VCaP (cell line): ENCODE results near the gene NAA35.

Experiments
- H3K27ac ChIP-seq: fragments of 450-650 bp; 2 replicates; pipeline ENCODE4 v1.5.1; 2017
- TF ChIP-seq, protein P1 (sequence below): fragments of 450-650 bp; conservative IDR thresholded peaks from 2 replicates; pipeline ENCODE4 v1.5.1; 2017; ENCODE audit warnings: mild to moderate bottlenecking, moderate library complexity

Gene NAA35

GRCh38 chr9:86034863-86035734 is 94.2 kb downstream of the NAA35 start:
- H3K27ac ChIP-seq, result peak overlapping the region; percentile 93
- TF ChIP-seq, protein P1, sequence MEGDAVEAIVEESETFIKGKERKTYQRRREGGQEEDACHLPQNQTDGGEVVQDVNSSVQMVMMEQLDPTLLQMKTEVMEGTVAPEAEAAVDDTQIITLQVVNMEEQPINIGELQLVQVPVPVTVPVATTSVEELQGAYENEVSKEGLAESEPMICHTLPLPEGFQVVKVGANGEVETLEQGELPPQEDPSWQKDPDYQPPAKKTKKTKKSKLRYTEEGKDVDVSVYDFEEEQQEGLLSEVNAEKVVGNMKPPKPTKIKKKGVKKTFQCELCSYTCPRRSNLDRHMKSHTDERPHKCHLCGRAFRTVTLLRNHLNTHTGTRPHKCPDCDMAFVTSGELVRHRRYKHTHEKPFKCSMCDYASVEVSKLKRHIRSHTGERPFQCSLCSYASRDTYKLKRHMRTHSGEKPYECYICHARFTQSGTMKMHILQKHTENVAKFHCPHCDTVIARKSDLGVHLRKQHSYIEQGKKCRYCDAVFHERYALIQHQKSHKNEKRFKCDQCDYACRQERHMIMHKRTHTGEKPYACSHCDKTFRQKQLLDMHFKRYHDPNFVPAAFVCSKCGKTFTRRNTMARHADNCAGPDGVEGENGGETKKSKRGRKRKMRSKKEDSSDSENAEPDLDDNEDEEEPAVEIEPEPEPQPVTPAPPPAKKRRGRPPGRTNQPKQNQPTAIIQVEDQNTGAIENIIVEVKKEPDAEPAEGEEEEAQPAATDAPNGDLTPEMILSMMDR, result peak; percentile 79

DNA sequence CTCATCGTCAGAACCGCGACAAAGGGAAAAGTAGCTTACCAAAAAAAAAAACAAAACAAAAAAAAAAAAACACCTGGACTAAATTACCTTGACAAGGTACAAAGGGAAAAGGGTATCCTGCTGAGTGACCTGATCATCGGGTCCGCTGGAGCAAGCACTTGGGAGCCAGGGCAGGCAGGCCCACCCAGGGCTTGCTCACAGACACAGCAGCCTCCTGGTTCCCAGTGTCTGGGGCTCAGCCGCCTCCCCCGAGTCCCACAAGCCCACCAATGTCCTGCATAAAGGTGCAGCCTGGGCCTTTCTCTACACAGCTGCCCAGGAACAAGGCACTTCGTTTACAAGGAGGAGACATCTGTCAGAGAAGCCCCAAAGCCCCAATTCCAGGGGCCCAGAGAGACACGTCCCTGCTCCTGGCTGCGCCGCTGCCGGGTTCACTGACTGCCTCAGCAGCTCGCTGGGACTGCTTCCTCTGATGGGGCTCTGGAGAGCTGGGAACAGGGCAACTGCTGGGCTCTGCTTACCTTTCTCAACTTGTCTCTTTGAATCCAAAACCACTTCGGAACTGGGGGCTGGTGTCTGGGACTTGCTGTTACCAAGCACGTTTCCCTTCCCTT is 95.0 kb downstream of the NAA35 start:
- TF ChIP-seq, protein P1, result no peak
- peak overlapping the region; percentile 93 for H3K27ac ChIP-seq

DNA sequence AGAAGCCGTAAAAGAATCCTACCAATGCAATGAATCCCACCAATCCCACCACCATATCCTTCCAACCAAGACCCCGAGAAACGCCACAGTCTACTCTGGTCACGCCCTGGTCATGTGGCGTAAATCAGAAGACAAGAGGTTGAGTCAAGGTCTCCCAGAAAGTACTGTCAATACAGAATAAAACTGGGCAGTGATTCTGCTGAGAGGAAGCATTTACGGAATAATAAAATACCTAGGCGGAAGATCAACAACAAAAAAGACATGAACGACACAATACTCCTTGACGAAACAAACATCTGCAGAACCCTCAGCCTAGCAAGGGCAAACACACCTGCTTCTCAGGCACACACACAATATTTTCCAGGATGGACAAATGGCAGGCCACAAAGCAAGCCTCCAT is 95.6 kb downstream of the NAA35 start:
- TF ChIP-seq, protein P1, result no peak
- peak overlapping the region; percentile 93 for H3K27ac ChIP-seq

GRCh38 chr9:86039991-86040860 is 99.3 kb downstream of the NAA35 start:
- TF ChIP-seq, protein P1, result no peak
- no peak overlapping the region for H3K27ac ChIP-seq

GRCh38 chr9:86040861-86041155 is 99.9 kb downstream of the NAA35 start:
- no peak overlapping the region for H3K27ac ChIP-seq

GRCh38 chr9:86041311-86041741 is 100.4 kb downstream of the NAA35 start:
- no peak overlapping the region for H3K27ac ChIP-seq
- TF ChIP-seq, protein P1, result no peak

More at GRCh38 chr9:86040861-86041155, 99.9 kb downstream of the NAA35 start:
- TF ChIP-seq, protein P1, result no peak
